Neural cell (in vitro differentiated cells): Measurements from ENCODE around the gene HDAC4. TPM values are rescaled to one million over a fixed set of nuclear protein-coding genes. Genes with fewer than 3 reads are reported as not detected.

Source experiments
- H2AFZ ChIP-seq: fragments of 200-600, 300-800 bp; sonication (generic), shearing (Covaris generic); 2 replicates; pipeline ENCODE4 v1.6.0; 2014; ENCODE audit warnings: low read depth, mild to moderate bottlenecking, antibody characterized with exemption, low read length, moderate library complexity
- H3F3A ChIP-seq: fragments of 200-600 bp; shearing (Covaris generic); 2 replicates; pipeline ENCODE4 v1.6.1; 2016; ENCODE audit warnings: mild to moderate bottlenecking, moderate library complexity, mixed read lengths, antibody characterized with exemption, low read length; ENCODE audit not compliant: insufficient read depth, poor library complexity, severe bottlenecking
- H3K27ac ChIP-seq: fragments of 200-600, 300-800 bp; sonication (generic), shearing (Covaris generic); 2 replicates; pipeline ENCODE4 v1.5.1; 2014; ENCODE audit warnings: mild to moderate bottlenecking, low read length, moderate library complexity
- H3K27me3 ChIP-seq: fragments of 300-800, 200-600 bp; sonication (generic), shearing (Covaris generic); 2 replicates; pipeline ENCODE4 v1.6.0; 2014; ENCODE audit warnings: mild to moderate bottlenecking, low read depth, low read length, moderate library complexity; ENCODE audit not compliant: insufficient read depth
- H3K36me3 ChIP-seq: fragments of 300-800, 200-600 bp; sonication (generic), shearing (Covaris generic); 2 replicates; pipeline ENCODE4 v1.5.1; 2014; ENCODE audit warnings: mild to moderate bottlenecking, antibody characterized with exemption, low read length, moderate library complexity; ENCODE audit not compliant: insufficient read depth
- H3K4me2 ChIP-seq: fragments of 300-800, 200-600 bp; sonication (generic), shearing (Covaris generic); 2 replicates; pipeline ENCODE4 v1.6.0; 2014; ENCODE audit warnings: mild to moderate bottlenecking, low read length
- H3K4me3 ChIP-seq: fragments of 300-800, 200-600 bp; sonication (generic), shearing (Covaris generic); 2 replicates; pipeline ENCODE4 v1.5.1; 2014; ENCODE audit warnings: mild to moderate bottlenecking, low read length, moderate library complexity
- H3K79me2 ChIP-seq: fragments of 200-600 bp; shearing (Covaris generic); replicated peaks from 2 replicates; pipeline ENCODE4 v1.6.0; 2014; ENCODE audit warnings: mild to moderate bottlenecking, low read length, moderate library complexity; ENCODE audit not compliant: insufficient read depth
- H3K9ac ChIP-seq: fragments of 300-800, 200-600 bp; sonication (generic), shearing (Covaris generic); 2 replicates; pipeline ENCODE4 v1.6.1; 2016; ENCODE audit warnings: mild to moderate bottlenecking, low read length, mixed read lengths
- H3K9me2 ChIP-seq: fragments of 200-600 bp; shearing (Covaris generic); 2 replicates; pipeline ENCODE4 v1.6.1; 2016; ENCODE audit warnings: mild to moderate bottlenecking, low read length, mixed read lengths; ENCODE audit not compliant: insufficient read depth
- H3K9me3 ChIP-seq: fragments of 200-600, 300-800 bp; sonication (generic), shearing (Covaris generic); 2 replicates; pipeline ENCODE4 v1.6.1; 2016; ENCODE audit warnings: mild to moderate bottlenecking, mixed run types, low read length, moderate library complexity, mixed read lengths
- H4K20me1 ChIP-seq: fragments of 200-600 bp; shearing (Covaris generic); 2 replicates; pipeline ENCODE4 v1.6.1; 2016; ENCODE audit warnings: mild to moderate bottlenecking, mixed run types; ENCODE audit not compliant: insufficient read depth
- EP300 ChIP-seq: fragments of 450-650 bp; conservative IDR thresholded peaks from 2 replicates; pipeline ENCODE4 v1.6.1; 2014; ENCODE audit warnings: antibody characterized with exemption, mild to moderate bottlenecking, moderate library complexity; ENCODE audit not compliant: poor library complexity, severe bottlenecking
- EZH2 ChIP-seq: fragments of 200-600, 300-800 bp; shearing (Covaris generic), sonication (generic); IDR thresholded peaks from 2 replicates; pipeline ENCODE4 v1.6.1; 2014; ENCODE audit warnings: antibody characterized with exemption, low read length, borderline replicate concordance, mild to moderate bottlenecking; ENCODE audit not compliant: insufficient read depth, poor library complexity, severe bottlenecking
- MXI1 ChIP-seq: fragments of 450-650 bp; conservative IDR thresholded peaks from 2 replicates; pipeline ENCODE4 v1.6.1; 2014; ENCODE audit warnings: antibody characterized with exemption, mild to moderate bottlenecking; ENCODE audit not compliant: poor library complexity, severe bottlenecking
- POLR2AphosphoS5 ChIP-seq: IDR thresholded peaks from 2 replicates; pipeline ENCODE4 v1.6.1; 2012
- RAD21 ChIP-seq: fragments of 450-650 bp; conservative IDR thresholded peaks from 2 replicates; pipeline ENCODE4 v1.6.1; 2014; ENCODE audit warnings: antibody characterized with exemption, mild to moderate bottlenecking, moderate library complexity
- REST ChIP-seq: IDR thresholded peaks from 2 replicates; pipeline ENCODE4 v1.6.1; 2012; ENCODE audit warnings: borderline replicate concordance
- SMC3 ChIP-seq: fragments of 450-650 bp; conservative IDR thresholded peaks from 2 replicates; pipeline ENCODE4 v1.6.1; 2014; ENCODE audit warnings: antibody characterized with exemption, mild to moderate bottlenecking, moderate library complexity; ENCODE audit not compliant: poor library complexity
- TAF1 ChIP-seq: IDR thresholded peaks from 2 replicates; pipeline ENCODE4 v1.6.1; 2012; ENCODE audit warnings: low read depth
- polyA plus RNA-seq: library from polyadenylated mRNA; depleted of rRNA; stranded (reverse); fragments of >200 nt; gene quantifications from 2 replicates; pipeline ENCODE4 v1.2.3, GENCODE V29; 2014
- TF ChIP-seq, protein P1 (sequence below): fragments of 450-650 bp; IDR thresholded peaks from 2 replicates; pipeline ENCODE4 v1.5.1; 2014; ENCODE audit warnings: antibody characterized with exemption, mild to moderate bottlenecking, moderate library complexity; ENCODE audit not compliant: poor library complexity, severe bottlenecking

The HDAC4 gene
- polyA plus RNA-seq, 1 donor from 2014 or later, result 3.4 TPM

DNA sequence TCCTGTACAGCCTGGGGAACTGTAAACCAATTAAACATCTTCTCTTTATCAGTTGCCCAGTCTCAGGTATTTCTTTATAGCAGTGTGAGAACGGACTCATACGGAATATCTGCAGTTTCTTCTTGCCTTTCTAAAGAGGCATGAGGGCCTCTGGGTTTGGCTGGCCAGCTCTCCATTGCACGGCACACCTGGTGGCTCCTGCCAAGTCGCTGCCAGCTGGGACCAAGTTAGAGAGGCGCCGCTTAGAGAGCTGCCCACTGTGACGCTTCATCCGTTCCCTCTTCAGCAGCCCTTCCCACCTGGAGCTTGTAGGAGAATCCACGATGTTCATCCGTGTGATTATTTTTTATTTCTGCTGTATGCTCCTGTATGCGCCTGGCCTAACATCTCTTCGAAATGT lies 357.5 kb downstream of the HDAC4 start:
- Histone ChIP-seq H3F3A (no peaks in the 10 kb centered on the region), H3K9me2 (no peaks in the 10 kb centered on the region), H3K9me3 (no peaks in the 10 kb centered on the region), H3K27me3 (no peaks in the 10 kb centered on the region), H3K36me3 (no peaks in the 10 kb centered on the region), H3K27ac (no peak overlapping the region), H3K4me2 (no peak overlapping the region), H3K4me3 (no peak overlapping the region), H3K9ac (no peak overlapping the region), H2AFZ (no peak overlapping the region), H3K79me2 (no peaks in the 10 kb centered on the region), H4K20me1 (no peaks in the 10 kb centered on the region)
- TF ChIP-seq SMC3, result no peak
- no peak for TF ChIP-seq EP300
- no peak for TF ChIP-seq POLR2AphosphoS5
- no peak for TF ChIP-seq REST
- TF ChIP-seq, protein P1, sequence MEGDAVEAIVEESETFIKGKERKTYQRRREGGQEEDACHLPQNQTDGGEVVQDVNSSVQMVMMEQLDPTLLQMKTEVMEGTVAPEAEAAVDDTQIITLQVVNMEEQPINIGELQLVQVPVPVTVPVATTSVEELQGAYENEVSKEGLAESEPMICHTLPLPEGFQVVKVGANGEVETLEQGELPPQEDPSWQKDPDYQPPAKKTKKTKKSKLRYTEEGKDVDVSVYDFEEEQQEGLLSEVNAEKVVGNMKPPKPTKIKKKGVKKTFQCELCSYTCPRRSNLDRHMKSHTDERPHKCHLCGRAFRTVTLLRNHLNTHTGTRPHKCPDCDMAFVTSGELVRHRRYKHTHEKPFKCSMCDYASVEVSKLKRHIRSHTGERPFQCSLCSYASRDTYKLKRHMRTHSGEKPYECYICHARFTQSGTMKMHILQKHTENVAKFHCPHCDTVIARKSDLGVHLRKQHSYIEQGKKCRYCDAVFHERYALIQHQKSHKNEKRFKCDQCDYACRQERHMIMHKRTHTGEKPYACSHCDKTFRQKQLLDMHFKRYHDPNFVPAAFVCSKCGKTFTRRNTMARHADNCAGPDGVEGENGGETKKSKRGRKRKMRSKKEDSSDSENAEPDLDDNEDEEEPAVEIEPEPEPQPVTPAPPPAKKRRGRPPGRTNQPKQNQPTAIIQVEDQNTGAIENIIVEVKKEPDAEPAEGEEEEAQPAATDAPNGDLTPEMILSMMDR, result no peak
- TF ChIP-seq RAD21, result no peak
- TF ChIP-seq TAF1, result no peak
- TF ChIP-seq MXI1, result no peak
- no peak for TF ChIP-seq EZH2

GRCh38 chr2:239042551-239043320 lies 358.1 kb downstream of the HDAC4 start:
- Histone ChIP-seq H3K27ac (no peak overlapping the region), H3K4me3 (no peak overlapping the region), H3K27me3 (no peaks in the 10 kb centered on the region), H3K36me3 (no peaks in the 10 kb centered on the region), H4K20me1 (no peaks in the 10 kb centered on the region), H3K4me2 (no peak overlapping the region), H2AFZ (no peak overlapping the region), H3F3A (no peaks in the 10 kb centered on the region), H3K9ac (no peak overlapping the region), H3K9me3 (no peaks in the 10 kb centered on the region), H3K79me2 (no peaks in the 10 kb centered on the region), H3K9me2 (no peaks in the 10 kb centered on the region)
- no peak for TF ChIP-seq REST
- TF ChIP-seq POLR2AphosphoS5, result no peak
